ENCODE measurements around the gene KCNH5.

DNA sequence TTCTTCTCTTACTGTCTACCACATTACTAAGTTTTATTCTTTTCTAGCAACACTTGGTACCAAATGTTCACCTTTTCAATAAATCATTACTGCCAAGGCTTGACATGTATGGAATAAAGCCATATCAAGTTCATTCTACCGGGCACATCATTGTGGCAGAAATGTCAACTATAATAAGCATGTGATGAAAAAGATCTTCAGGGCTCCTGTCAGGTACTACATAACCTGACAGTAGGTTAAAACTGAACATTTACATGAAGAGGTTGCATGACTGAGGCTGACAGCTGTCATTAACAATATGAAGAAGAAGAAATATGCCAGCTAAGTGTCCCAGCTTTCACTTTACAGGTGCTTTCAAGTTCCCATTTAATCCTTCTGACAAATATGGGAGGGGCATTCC, 178.9 kb downstream of the KCNH5 start:
- TF ChIP-seq, protein P1, sequence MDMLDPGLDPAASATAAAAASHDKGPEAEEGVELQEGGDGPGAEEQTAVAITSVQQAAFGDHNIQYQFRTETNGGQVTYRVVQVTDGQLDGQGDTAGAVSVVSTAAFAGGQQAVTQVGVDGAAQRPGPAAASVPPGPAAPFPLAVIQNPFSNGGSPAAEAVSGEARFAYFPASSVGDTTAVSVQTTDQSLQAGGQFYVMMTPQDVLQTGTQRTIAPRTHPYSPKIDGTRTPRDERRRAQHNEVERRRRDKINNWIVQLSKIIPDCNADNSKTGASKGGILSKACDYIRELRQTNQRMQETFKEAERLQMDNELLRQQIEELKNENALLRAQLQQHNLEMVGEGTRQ (IDR thresholded peaks at IDR 0.05; ENCODE audit: borderline replicate concordance, low read depth, low read length) = no peak
- TF ChIP-seq TCF12 (IDR thresholded peaks at IDR 0.05) (no peak), JUND (IDR thresholded peaks at IDR 0.05) (no peak), MAX (IDR thresholded peaks at IDR 0.05; ENCODE audit: low read depth) (no peak), POLR2AphosphoS5 (IDR thresholded peaks at IDR 0.05; ENCODE audit: low read depth, low read length) (no peak), FOXJ3 (CRISPR knock-in tag; IDR thresholded peaks at IDR 0.05) (no peak), ELF1 (IDR thresholded peaks at IDR 0.05) (no peak), RAD21 (IDR thresholded peaks at IDR 0.05; ENCODE audit: low read length) (no peak), SMC3 (IDR thresholded peaks at IDR 0.05; ENCODE audit: low read depth, low read length) (no peak), EP300 (IDR thresholded peaks at IDR 0.05; ENCODE audit: borderline replicate concordance in 1 of 2, low read depth in 1 of 2, low read length in 1 of 2) (no peak)
- TF ChIP-seq, protein P2, sequence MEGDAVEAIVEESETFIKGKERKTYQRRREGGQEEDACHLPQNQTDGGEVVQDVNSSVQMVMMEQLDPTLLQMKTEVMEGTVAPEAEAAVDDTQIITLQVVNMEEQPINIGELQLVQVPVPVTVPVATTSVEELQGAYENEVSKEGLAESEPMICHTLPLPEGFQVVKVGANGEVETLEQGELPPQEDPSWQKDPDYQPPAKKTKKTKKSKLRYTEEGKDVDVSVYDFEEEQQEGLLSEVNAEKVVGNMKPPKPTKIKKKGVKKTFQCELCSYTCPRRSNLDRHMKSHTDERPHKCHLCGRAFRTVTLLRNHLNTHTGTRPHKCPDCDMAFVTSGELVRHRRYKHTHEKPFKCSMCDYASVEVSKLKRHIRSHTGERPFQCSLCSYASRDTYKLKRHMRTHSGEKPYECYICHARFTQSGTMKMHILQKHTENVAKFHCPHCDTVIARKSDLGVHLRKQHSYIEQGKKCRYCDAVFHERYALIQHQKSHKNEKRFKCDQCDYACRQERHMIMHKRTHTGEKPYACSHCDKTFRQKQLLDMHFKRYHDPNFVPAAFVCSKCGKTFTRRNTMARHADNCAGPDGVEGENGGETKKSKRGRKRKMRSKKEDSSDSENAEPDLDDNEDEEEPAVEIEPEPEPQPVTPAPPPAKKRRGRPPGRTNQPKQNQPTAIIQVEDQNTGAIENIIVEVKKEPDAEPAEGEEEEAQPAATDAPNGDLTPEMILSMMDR (IDR thresholded peaks at IDR 0.05) = no peak
- TF ChIP-seq, protein P3, sequence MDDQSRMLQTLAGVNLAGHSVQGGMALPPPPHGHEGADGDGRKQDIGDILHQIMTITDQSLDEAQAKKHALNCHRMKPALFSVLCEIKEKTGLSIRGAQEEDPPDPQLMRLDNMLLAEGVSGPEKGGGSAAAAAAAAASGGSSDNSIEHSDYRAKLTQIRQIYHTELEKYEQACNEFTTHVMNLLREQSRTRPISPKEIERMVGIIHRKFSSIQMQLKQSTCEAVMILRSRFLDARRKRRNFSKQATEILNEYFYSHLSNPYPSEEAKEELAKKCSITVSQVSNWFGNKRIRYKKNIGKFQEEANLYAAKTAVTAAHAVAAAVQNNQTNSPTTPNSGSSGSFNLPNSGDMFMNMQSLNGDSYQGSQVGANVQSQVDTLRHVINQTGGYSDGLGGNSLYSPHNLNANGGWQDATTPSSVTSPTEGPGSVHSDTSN (IDR thresholded peaks at IDR 0.05) = no peak

Measured in SK-N-SH (cell line).